Measurements from ENCODE around the gene ZBTB12.
A peak's percentile ranks its signal among the peaks of the same experiment; 100 is the strongest.

Gene ZBTB12

GRCh38 chr6:31896856-31897611 is 4.9 kb downstream of the ZBTB12 start:
- TF ChIP-seq POLR2A (IDR thresholded peaks at IDR 0.05; ENCODE audit: low read length) (no peak), GATA1 (IDR thresholded peaks at IDR 0.05; ENCODE audit: low read depth, low read length) (no peak)
- peak; percentile 41 to 50 for DNase-seq

- TF ChIP-seq GATA1 (IDR thresholded peaks at IDR 0.05; ENCODE audit: low read depth, low read length) (no peak), POLR2A (IDR thresholded peaks at IDR 0.05; ENCODE audit: low read length) (no peak)
- no peak for DNase-seq
These were observed 5.4 kb downstream of the ZBTB12 start for GRCh38 chr6:31896493-31896855.

GRCh38 chr6:31892821-31893220 is 9.1 kb downstream of the ZBTB12 start:
- no peak for DNase-seq
- TF ChIP-seq POLR2A (IDR thresholded peaks at IDR 0.05; ENCODE audit: low read length) (no peak), GATA1 (IDR thresholded peaks at IDR 0.05; ENCODE audit: low read depth, low read length) (no peak)

GRCh38 chr6:31889331-31889972 is 12.4 kb downstream of the ZBTB12 start:
- DNase-seq: no peak
- TF ChIP-seq GATA1 (IDR thresholded peaks at IDR 0.05; ENCODE audit: low read depth, low read length): no peak
- no peak for TF ChIP-seq POLR2A (IDR thresholded peaks at IDR 0.05; ENCODE audit: low read length)

- DNase-seq: peak; percentile 27 to 58
- TF ChIP-seq POLR2A (IDR thresholded peaks at IDR 0.05; ENCODE audit: low read length): no peak
- no peak for TF ChIP-seq GATA1 (IDR thresholded peaks at IDR 0.05; ENCODE audit: low read depth, low read length)
These were observed 13.3 kb downstream of the ZBTB12 start for GRCh38 chr6:31888276-31889258.

- DNase-seq: no peak
- TF ChIP-seq GATA1 (IDR thresholded peaks at IDR 0.05; ENCODE audit: low read depth, low read length) (no peak), POLR2A (IDR thresholded peaks at IDR 0.05; ENCODE audit: low read length) (no peak)
These were observed 14.5 kb downstream of the ZBTB12 start for GRCh38 chr6:31887173-31888007.

GRCh38 chr6:31886541-31886991 is 15.3 kb downstream of the ZBTB12 start:
- TF ChIP-seq GATA1 (IDR thresholded peaks at IDR 0.05; ENCODE audit: low read depth, low read length) (no peak), POLR2A (IDR thresholded peaks at IDR 0.05; ENCODE audit: low read length) (no peak)
- no peak for DNase-seq

- TF ChIP-seq GATA1 (IDR thresholded peaks at IDR 0.05; ENCODE audit: low read depth, low read length): no peak
- TF ChIP-seq POLR2A (IDR thresholded peaks at IDR 0.05; ENCODE audit: low read length): no peak
- no peak for DNase-seq
These were observed 17.3 kb downstream of the ZBTB12 start for GRCh38 chr6:31884528-31885035.

GRCh38 chr6:31883676-31884075 is 18.2 kb downstream of the ZBTB12 start:
- DNase-seq: no peak
- TF ChIP-seq POLR2A (IDR thresholded peaks at IDR 0.05; ENCODE audit: low read length): no peak
- no peak for TF ChIP-seq GATA1 (IDR thresholded peaks at IDR 0.05; ENCODE audit: low read depth, low read length)

GRCh38 chr6:31882344-31882743 is 19.5 kb downstream of the ZBTB12 start:
- no peak for TF ChIP-seq POLR2A (IDR thresholded peaks at IDR 0.05; ENCODE audit: low read length)
- no peak for TF ChIP-seq GATA1 (IDR thresholded peaks at IDR 0.05; ENCODE audit: low read depth, low read length)
- no peak for DNase-seq

- no peak for DNase-seq
- TF ChIP-seq POLR2A (IDR thresholded peaks at IDR 0.05; ENCODE audit: low read length) (no peak), GATA1 (IDR thresholded peaks at IDR 0.05; ENCODE audit: low read depth, low read length) (no peak)
These were observed 20.6 kb downstream of the ZBTB12 start for GRCh38 chr6:31881136-31881859.

GRCh38 chr6:31880616-31881015 is 21.3 kb downstream of the ZBTB12 start:
- no peak for DNase-seq
- TF ChIP-seq POLR2A (IDR thresholded peaks at IDR 0.05; ENCODE audit: low read length): no peak
- TF ChIP-seq GATA1 (IDR thresholded peaks at IDR 0.05; ENCODE audit: low read depth, low read length): no peak
